HG03159 (cell line): ENCODE results near the gene HOXA1.

Experiments
- ATAC-seq: cut with Tn5 transposase; IDR thresholded peaks from one replicate; pipeline ENCODE4 v1.9.1; 2021; ENCODE audit warnings: mild to moderate bottlenecking, moderate library complexity; ENCODE audit not compliant: unreplicated experiment

Gene HOXA1

DNA sequence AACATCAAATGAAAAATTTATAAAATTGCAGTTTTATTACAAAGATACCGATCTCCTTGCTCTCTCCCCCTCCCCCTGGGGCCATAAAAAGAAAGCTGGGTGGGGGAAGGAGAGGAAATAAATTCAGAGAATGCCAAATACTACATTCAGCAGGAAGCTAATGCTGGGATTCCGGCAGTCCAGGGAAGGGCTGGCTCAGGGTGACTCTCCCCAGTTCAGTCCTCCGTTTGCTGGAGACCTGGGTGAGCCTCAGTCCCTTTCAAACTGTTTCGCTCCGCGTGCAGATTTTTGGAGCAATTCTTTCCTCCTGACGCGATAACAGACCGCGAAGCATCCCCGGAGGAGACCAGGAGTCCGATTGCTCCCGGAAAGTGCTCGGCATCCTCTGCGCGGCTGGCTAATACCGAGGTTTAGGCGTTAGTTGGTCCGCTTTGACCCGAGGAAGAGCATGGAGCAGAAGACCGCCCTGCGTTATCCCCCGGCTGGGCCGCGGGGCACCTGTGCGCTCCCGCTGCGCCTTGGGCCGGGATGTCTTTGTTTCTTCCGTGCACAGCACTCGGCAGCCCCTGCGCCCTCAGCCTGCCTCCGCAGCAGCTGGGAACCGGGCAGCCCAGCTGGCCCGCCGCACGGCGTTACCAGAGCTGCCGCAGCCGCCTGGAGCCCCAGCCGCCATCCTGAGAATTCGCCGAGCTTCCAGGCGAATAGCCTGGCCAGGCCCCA, 10.5 kb upstream of the HOXA1 start:
- ATAC-seq: no peak

DNA sequence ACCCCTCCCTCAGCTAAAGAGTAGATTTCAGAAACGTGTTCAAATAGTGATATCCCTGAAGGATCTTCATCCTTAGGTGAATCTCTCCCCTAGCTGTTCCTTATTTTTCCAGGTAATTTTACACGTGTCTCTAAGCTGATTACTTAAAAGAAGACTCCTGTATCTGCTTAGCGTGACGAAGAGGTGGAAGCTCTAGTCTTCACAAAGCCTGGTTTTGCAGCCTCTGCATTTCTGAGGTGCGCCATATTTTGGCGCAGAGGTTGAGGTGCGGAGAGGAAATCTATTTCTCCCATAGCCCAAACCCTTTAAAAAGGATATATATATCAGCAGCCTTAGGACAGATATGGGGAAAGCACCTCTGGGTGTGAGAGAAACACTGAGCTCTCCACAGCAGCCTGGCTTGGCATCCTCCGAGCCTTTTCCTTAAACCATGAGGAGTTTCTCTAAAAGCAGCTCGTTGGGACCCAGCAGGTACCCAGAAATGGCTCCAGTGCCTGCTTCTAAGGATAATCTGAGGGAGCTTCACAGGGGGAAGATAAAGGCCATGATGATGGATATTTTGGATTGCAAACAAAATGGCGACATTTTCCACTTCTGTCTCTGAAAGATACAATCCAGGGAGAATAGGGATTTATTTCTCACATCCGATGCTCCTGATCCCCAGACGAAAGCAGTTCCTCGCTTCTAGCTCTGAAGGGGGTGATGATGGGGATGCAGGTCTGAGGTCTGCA, 9.7 kb upstream of the HOXA1 start:
- ATAC-seq: no peak

DNA sequence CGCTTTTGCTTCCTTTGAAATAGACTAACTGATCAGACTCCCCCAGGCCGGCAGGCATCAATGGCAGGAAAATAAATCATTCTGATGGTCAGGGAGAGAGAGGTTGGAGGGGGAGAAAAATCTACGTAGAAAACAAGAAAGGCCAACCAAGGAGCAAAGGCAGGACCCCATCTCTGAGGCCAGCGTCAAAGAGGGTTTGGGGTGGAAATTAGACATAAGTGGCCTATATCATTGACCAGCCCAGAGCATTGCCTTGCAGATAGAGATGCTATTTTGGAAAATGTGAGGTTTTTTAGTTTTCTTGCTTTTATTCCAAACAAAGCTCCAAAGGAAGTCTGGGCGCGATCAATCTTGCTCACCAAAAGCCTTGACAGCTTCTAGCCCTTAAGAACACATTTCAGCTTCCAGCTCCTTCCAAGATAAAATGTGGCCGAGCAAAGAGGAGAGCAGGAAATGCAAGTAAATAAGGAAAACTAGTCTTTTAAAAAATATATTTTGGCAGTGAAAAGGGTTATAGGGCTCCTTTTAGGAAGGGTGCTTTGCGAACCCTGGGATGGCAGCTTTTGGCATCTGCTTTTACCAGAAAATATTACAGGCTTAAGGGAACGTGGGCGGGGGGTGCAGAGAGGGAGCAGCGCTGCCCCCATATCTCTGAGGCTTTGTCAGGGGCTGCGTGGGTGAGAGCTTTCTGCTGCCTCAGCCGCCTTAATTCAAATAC, 8.7 kb upstream of the HOXA1 start:
- no peak for ATAC-seq

DNA sequence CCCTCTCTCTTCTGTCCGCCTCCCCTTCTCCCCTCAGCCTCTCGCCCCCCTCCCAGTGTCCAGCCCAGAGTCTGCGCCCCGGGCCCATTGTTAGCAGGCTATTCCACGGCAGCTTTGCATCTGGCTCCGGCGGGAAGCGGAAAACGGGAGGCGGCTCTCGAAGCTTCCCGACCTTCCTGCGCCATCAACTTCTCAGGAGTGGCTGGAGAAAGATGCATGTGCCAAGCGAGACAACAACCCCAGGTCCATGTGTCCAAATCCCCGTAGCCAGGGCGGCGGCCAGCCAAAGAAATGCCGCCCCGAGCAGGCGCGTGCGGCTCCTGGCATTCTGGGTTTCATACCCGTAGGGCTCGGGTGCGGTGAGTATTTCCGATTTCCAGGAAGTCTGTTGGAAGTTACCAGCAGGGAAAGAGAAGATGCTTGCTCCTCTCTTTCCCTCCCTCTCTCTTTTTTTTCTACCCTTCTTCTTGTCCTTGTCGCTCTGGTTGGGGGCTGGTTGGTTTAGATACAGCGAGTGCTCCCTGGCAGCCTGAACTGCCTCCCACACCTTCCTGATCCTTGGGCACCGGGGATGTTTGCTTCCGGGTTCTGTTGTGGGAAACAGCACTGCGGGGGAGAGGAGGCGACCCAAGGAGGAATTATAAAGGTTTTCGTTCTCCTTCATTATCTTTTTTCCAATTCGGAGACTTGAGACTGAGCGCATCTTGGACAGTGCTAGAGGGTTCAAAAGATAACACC, 7.9 kb upstream of the HOXA1 start:
- no peak for ATAC-seq

DNA sequence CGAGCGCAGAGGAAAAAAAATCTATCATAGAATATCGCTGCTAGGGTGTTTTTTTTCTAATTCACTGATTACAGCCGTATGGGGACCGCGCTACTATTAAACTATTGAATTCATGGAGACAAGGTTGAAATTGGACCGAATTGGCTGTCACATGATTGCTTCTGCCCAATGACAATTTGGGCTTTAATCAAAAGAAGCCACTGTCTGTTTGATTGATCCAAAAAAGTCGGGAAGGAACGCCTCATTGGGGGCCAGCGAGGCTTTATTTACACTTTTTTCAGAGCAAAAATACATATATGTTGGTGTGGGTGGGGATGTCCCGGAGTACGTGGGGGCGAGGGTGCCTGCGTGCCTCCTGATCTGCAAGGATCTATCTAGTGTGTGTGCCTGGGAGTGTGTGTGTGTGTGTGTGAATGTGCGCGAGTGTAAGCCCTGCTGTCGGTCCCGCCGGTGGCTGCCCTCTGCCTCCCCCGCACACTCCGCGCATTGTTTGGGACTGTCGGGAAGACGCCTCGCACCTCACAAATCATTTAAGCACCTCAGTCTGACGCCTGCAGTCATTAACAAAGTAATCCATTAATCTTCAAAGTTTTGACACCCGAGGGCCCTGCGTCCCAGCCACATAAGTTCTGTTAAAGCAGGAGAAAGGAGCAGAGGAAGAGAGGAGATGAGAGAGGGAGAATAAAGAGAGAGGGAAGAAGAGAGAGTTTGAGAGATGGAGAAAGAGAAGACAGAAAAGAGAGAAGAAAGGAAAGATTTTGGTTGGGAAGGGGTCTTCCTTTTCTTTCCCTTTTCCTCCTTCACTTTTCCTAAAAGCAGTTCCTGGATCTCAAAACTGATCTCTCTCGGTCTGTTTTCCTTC, 7.0 kb upstream of the HOXA1 start, which contains the start of gene HOXA2:
HOXA2 (minus strand) TSS at position 103 of the 862 bp plus-strand sequence. CDS start 183 bp downstream, outside the sequence.
- no peak for ATAC-seq

DNA sequence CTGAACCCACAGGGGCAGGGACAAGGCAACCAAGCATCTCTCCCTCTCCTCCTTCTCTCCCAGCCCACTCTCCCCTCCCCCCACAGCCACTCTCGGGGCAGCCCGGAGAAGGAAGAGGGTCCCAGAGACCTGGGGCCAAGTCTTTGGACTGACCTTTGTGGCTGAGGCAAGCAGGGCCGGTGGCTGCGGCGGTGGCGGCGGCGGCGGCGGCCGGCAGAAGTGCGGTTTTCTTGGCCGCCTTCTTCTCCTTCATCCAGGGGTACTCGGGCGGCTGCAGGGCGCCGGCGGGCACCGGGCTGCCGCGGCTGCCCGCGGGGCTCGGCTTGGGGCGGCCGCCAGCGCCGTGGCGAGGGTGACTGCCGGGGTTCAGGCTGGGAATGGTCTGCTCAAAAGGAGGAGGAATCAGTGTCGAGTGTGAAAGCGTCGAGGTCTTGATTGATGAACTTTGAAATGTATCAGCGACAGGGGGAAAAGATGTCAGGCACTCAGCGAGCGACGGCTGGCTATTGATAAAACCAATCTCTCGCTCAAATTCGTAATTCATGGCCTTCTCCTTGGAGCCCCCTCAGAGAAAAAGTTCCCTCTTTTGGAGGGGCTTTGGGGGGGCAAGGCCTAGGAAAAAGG, 6.3 kb upstream of the HOXA1 start:
- no peak for ATAC-seq

DNA sequence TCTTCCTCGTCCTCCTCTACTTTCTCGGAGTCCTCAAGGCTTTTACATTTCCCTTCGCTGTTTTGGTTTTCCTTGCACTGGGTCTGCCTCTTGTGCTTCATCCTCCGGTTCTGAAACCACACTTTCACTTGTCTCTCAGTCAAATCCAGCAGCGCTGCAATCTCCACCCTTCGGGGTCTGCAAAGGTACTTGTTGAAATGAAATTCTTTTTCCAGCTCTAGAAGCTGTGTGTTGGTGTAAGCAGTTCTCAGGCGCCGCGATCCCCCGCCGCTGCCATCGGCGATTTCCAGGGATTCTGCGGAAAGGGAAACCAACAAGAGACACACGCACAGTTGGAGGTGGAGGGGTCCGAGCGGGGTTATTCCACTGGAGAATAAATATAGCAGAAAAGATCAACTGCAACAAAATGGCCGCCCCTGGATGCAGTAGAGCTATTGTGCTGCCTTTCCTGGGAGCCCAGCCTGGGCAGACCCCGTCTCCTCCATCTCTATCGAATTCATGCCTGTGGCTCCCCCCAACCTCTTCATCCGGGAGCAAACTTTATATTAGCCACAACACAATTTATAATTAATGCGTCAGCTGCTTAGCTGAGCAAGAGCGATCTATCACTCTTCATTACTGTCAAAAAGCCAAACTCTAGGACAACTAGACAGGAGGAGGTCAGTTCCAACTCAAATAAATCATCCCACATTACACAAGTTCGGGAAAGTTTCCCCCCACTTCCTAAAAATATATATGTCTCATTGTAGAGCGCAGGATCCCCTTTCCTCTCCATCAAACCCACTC, 5.6 kb upstream of the HOXA1 start:
- ATAC-seq: no peak

DNA sequence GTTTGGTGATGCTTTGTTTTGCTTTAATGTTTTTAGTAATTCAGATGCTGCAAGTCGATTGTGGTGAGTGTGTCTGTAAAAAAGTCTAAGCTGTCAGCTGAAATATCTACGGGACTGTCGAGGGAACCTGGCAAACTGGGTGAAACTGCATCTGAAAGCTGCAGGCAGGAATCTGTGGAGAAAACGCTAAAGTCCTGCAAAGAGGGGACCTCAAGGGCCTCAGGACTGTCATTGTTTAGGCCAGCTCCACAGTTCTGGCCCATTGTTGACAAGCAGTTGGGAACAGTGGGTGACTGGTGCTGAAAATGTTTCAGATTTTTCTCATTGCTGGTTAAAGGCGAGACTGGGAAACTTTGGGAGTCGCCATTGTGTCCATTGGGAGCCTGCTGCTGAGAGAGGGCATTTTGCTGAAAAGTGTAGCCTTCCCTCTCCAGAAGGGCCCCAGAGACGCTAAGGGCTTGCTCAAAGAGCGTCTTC, 4.9 kb upstream of the HOXA1 start:
- ATAC-seq: no peak

DNA sequence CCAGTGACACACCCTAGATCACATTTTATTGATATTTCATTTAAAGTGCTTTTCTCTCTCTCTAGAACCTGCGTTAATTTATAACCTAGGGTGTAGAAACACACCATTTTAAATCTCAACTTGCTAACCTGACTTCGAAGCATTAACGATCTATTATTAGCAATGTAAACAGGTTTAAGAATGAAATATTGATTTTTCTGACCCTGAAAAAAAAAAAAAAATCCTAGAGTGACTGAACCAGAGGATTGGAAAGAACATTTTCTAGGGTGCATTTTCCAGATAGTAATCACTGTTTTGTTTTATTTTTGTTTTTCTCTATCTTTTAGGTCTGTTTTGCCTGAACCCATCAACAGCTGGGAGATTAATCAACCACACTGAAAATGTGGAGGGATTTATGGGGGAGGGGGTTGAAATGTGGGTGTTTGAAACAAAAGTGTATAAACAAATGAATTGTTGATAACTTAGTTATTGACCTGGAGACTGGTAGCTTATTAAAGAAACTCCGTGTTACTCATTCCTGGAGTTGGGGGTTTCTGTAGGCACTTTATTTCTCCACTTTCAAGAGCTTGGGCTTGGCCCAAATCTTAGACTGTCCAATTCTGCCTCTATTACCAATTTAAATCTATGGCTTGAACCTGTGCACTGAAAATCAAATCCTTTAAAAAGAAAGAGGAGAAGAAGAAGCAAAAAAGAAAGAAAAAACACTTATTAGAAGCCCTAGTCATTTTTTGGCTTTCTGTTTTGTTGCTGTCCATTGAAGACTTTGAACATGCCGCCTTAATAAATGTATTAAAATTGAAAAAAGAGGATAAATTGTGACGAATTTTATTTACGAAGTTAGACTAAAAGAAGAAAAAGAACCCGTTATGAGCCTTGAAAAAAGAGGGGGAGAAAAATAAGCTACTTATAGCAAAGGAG, 3.9 kb upstream of the HOXA1 start:
- ATAC-seq: no peak

DNA sequence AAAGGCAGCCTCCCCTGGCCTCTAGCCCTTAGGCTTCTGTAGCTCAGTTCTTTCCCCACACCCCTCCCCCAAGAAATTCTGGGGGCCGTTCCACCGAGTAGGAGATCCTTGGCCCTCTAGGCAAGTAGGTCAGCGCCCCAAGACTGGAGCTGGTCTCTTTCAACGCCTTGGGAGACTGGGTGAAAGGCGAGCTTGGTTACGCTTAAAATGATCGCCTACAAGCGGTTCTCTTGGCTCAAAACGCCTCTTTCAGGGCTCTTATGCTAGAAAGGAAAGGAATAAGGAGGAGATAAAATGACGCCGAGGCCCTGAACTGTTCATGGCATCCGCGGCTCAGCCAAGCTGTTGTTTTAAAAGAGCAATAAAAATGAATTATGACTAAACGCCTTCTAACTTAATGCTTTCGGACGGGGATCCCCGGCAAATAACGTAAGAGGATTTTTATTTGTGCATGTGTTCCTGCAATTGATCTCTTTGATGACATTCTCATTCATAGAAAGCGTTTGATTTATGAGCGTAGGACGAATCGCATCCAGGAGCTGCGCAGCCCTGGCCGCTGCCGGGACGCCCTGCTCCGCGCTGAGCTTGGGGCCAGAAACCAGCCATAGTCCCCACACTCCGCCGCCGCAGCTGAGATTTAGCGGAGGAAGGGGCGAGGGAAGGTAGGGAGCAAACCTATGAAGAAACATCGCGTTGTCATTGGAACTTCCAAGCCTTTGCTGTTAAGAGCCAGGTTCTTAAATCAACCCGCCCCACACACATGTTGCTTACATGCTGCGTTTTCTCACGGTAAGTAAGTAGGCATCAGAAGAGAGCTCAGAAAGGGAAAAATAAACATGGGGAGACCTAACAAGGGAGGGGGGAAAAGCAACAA, 3.0 kb upstream of the HOXA1 start:
- ATAC-seq: no peak

DNA sequence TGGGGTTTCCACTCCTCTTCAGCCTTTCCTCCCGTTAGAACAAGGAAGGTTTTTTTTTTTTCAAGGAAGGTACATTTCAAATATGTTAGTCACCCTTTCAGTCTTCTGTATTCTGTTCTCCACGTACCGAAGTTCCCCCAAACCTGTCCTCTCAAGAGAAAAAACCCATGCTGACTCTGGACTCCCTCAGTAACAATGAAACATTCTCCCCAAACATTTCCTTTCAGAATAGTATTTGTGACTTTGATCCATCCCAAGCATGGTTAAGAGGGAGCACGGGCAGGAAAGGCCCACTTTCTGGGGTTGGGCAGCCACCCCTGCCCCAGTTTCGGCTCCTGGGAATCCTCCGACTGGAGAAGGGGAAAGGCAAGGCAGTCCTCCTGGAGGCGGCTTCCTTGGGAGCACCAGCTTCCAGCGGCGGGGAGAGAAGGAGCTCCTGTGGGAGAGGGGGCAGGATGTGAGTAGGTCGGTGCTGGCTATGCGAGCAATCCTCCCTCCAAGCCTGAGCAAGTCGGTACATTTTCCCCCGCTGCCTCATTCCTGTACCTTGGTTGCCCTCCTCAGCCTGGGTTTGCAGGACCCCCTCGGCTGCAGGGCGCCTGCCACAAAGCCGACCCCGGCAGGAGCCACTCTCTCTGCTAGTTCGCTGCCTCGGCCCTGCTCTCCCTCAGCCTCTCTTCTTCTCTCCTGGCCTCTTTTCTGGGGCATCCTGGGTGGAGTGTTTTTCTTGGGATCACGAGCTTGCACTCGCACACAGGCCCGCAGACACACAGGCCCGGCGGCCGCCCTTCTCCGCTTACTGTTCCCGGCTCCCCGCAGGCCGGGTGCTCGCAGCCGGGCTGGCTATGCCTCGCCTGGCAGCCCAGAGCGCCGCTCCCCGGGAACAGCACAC, 2.1 kb upstream of the HOXA1 start:
- ATAC-seq: no peak

DNA sequence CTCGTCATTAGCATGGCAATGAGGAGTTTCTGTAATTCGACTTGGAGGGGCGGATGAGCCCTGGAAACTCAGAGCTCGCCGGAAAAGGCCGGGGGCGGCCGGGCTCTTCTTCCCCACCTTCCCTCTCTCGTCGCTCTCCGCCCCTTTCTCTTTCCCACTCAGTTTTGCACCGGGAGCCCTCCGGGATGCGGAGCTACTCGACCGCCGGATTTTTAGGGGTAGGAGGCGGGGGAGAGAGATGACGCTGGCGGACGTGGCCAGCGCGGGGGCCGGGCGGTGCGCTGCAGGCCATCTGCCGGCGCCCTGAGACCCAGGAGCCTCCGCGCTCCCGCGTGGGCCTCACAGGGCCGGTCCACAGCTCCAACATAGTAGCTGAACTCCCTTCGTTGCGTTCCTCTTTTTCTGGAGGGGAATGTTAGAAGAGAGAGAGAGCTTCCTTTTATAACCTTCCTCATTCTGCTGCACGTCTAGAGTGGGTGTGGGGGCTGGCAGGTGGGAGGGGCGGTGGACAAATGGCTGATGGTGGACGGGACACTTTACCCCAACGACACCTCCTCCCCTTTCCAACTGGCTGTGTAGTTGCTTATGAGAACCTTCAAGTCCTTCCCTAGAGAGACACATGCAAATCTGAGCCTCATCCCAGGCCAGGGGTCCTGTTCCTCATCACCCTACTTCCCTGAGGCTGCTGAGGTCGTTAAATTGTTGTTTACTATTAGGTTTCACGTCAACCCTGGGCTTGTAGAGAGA, 1.1 kb upstream of the HOXA1 start:
- no peak for ATAC-seq

DNA sequence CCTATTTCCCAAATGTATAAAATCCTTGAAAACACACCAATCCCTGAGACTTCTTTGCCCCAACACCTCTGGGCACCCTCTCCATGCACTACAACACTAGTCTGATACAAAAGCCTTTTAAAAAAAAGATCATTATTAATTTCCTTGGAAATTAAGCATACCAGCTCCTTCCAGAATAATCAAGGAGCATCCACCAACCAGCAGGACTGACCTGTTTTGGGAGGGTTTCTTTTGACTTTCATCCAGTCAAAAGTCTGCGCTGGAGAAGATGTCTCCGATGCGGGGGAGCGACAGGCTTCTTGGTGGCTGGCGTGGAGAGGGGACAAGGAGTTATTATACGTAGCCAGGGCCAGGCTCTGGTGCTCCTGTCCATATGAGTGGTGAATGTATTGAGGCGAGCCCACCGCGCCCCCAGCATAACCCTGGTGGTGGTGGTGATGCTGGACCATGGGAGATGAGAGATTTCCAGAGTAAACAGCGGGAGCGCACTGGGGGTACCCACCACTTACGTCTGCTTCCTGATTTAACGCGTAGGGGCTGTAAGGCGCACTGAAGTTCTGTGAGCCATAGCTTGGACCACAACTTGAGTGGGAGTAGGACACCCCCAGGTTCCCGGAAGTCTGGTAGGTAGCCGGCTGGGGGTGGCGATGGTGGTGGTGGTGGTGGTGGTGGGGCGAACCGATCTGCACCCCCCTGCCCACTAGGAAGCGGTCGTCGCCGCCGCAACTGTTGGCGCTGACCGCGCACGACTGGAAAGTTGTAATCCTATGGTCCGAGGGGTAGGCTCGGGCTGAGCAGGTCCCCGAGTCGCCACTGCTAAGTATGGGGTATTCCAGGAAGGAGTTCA, 527 bp downstream of the HOXA1 start:
- no peak for ATAC-seq
